Measurements from ENCODE around the gene C12orf50.

DNA sequence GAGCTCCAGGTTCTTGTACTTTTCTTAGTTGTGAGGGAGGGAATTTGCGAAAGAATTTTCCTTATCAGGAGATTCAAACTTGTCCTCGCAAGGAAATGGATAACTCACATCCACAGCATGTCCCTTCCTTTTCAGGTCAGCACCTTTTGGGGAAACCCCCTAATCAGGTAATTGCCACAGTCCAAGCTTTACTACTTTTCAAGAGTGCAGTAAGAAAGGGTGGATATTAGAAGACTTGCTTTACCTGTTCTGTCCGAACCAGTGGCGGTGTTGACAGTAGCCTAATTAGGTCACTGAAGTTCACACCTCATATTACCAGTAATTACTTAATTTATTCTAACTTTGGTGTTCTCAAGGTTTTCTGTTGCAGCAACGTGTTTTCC lies 6.7 kb upstream of the C12orf50 start:
- TF ChIP-seq REST (IDR thresholded peaks at IDR 0.05; ENCODE audit: insufficient read depth in 1 of 2, low read depth in 2 of 2, low read length in 2 of 2) (no peak), POLR2AphosphoS5 (IDR thresholded peaks at IDR 0.05; ENCODE audit: low read depth, low read length) (no peak), TAF1 (IDR thresholded peaks at IDR 0.05; ENCODE audit: borderline replicate concordance, insufficient read depth, low read length) (no peak)
